Ishikawa (cell line): ENCODE measurements around the gene DNAJC6.

Experiments
- CEBPB ChIP-seq: IDR thresholded peaks from 2 replicates; pipeline ENCODE4 v1.6.1; 2012
- CREB1 ChIP-seq: IDR thresholded peaks from 2 replicates; pipeline ENCODE4 v1.6.1; 2012; ENCODE audit warnings: low read depth
- EGR1 ChIP-seq: IDR thresholded peaks from 2 replicates; pipeline ENCODE4 v1.6.1; 2012
- EP300 ChIP-seq: IDR thresholded peaks from 2 replicates; pipeline ENCODE4 v1.6.1; 2012; ENCODE audit warnings: borderline replicate concordance
- FOXM1 ChIP-seq: IDR thresholded peaks from 2 replicates; pipeline ENCODE4 v1.6.1; 2012; ENCODE audit warnings: low read depth, borderline replicate concordance
- MAX ChIP-seq: IDR thresholded peaks from 2 replicates; pipeline ENCODE4 v1.6.1; 2012
- NFIC ChIP-seq: IDR thresholded peaks from 2 replicates; pipeline ENCODE4 v1.6.1; 2012
- RAD21 ChIP-seq: IDR thresholded peaks from 2 replicates; pipeline ENCODE4 v1.6.1; 2012; ENCODE audit warnings: low read depth
- REST ChIP-seq: IDR thresholded peaks from 2 replicates; pipeline ENCODE4 v1.6.1; 2012; ENCODE audit warnings: low read depth, mild to moderate bottlenecking
- TAF1 ChIP-seq: IDR thresholded peaks from 2 replicates; pipeline ENCODE4 v1.6.1; 2012; ENCODE audit warnings: low read depth, mild to moderate bottlenecking
- TCF12 ChIP-seq: IDR thresholded peaks from 2 replicates; pipeline ENCODE4 v1.6.1; 2012; ENCODE audit warnings: low read depth
- TEAD4 ChIP-seq: IDR thresholded peaks from 2 replicates; pipeline ENCODE4 v1.6.1; 2012
- USF1 ChIP-seq: IDR thresholded peaks from 2 replicates; pipeline ENCODE4 v1.6.1; 2012
- YY1 ChIP-seq: IDR thresholded peaks from 2 replicates; pipeline ENCODE4 v1.6.1; 2012; ENCODE audit warnings: low read depth
- ZBTB7A ChIP-seq: IDR thresholded peaks from 2 replicates; pipeline ENCODE4 v1.6.1; 2012; ENCODE audit warnings: low read depth

DNAJC6 gene

GRCh38 chr1:65377496-65378246, 68.3 kb downstream of the DNAJC6 start:
- TF ChIP-seq CREB1 (no peak), ZBTB7A (no peak), YY1 (no peak), USF1 (no peak), EP300 (no peak), EGR1 (no peak), CEBPB (no peak)

GRCh38 chr1:65378247-65378946, 69.1 kb downstream of the DNAJC6 start:
- TF ChIP-seq YY1 (no peak), CREB1 (no peak), TAF1 (no peak), CEBPB (no peak), RAD21 (no peak), USF1 (no peak), TCF12 (no peak), EP300 (no peak)

GRCh38 chr1:65386439-65386838, 77.1 kb downstream of the DNAJC6 start:
- TF ChIP-seq FOXM1 (no peak), CEBPB (no peak), ZBTB7A (no peak), EGR1 (no peak), EP300 (no peak), NFIC (no peak), RAD21 (no peak), CREB1 (no peak), MAX (no peak), TEAD4 (no peak), YY1 (no peak), TAF1 (no peak), TCF12 (no peak), REST (no peak)

GRCh38 chr1:65387821-65388220, 78.5 kb downstream of the DNAJC6 start:
- TF ChIP-seq TCF12 (no peak), YY1 (no peak), NFIC (no peak)

- TF ChIP-seq TEAD4 (no peak), EGR1 (no peak), CEBPB (no peak), EP300 (no peak), USF1 (no peak), ZBTB7A (no peak), RAD21 (no peak), FOXM1 (no peak)
Observed at GRCh38 chr1:65388908-65389695, 79.8 kb downstream of the DNAJC6 start.

- TF ChIP-seq TAF1 (no peak), TEAD4 (no peak), FOXM1 (no peak), TCF12 (no peak), CREB1 (no peak), RAD21 (no peak), REST (no peak), ZBTB7A (no peak), EGR1 (no peak), MAX (no peak), USF1 (no peak), YY1 (no peak), CEBPB (no peak), EP300 (no peak), NFIC (no peak)
Observed at GRCh38 chr1:65392497-65392896, 83.2 kb downstream of the DNAJC6 start.
